CD4-positive, alpha-beta T cell treated with Interleukin-21 for 1 hour (primary cell): ENCODE measurements around the gene MAPK11.

Experiments used
- DNase-seq: peaks from one replicate; pipeline ENCODE4 v3.0.0-alpha.2; 2020

The MAPK11 gene

DNA sequence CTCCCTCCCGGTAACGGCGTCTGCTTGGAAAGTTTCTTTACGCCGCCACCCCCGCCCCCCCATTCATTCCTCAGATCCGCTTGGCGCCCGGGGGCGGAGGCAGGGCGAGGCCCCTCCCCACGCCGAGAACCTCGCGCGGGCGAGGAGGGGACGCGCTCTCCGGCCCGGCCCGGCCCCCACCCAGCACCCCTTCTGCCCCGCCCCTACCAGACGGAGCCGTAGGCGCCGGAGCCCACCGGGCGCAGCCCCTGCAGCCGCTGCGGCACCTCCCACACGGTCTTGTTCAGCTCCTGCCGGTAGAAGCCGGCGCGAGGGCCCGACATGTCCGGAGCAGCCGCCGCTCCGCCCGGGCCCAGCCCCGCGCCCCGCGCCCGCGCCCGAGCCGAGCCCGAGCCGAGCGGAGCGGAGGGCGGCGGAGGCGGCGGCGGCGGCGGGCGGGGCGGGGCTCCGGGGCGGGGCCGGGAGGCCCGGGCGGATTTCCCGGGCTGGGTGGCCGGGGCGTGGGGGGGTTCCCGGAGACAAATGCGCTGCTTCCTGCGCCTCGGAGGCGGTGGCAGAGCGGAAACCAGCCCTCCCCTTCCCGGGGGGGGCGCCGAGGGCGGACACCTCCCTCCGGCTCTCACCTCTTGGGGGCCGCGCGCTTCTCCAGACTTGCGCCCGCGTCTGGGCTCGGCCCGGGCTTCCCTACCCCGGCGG, at the start of gene MAPK11:
Gene MAPK11 (minus strand): TSS at position 411 of the 696 bp plus-strand sequence. CDS start 88 bp downstream, at position 323.
- DNase-seq: peak; percentile 88

DNA sequence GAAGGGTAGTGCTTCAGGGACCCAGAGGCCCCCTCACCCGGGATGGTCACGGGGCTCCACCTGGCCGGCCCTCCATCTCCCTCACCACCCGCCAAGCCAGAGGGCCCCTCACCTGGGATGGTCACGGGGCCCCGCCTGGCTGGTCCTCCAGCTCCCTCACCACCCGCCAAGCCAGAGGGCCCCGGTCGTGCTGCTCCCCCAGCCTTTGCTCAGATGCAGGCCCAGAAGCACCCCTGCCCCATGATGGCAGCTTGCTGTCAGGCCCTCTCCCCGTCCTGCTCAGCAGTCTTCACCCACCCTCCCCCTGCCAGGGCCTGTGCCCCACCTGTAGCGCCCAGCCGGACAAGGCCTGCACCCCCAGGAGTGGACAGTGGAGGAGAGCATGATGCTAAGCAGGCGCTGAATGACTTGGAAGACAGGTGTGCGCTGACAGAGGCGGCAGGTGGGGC, 49.3 kb upstream of the MAPK11 start:
- no peak for DNase-seq

DNA sequence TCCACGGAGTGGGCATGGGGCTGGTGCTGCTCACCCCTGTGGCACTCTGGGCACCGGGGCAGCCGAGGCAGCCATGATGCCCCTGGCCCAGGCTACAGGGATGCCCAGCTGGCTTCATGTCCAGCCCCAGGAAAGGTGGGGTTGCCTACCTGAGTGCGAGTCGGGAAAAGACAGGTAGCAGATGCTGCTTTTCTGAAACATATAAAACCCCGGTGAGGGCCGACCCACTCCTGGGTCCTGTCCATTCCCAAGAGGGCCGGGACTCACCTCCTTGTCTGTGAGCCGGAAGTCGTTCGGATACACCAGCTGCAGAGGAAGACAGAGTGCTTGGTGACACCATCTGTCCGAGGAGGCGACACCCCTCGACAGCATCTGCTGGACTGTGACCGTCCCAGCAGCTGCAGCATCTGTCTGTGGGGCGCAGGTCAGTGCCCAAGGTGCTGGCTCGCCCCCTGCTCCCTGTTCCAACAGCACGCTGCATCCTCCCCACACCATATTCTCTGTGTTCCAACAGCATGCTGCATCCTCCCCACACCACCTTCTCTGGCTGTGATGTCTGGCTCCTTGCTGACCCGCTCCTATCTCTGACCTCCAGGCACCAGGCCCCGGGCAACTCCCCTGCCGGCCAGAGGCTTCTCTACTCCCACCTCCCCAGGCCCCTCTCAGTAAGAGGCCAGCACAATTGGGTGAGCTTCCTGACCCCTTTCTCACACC, 48.7 kb upstream of the MAPK11 start:
- no peak for DNase-seq

DNA sequence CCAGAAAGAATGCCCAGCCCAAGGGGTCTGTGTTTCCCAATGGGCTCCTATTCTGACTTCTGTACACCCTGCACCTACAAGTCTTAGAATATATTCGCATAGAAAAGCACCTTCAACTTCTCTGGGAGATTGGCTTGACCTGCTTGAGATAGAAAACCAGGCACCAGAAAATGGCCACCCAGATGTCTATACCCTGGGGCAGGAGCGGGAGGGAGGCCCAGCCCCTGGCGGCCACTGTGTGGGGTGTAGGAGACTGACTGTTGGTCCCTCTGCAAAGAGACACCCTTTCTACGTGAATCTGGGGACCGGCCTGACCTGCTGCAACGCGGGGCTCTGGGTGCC, 48.1 kb upstream of the MAPK11 start:
- DNase-seq: no peak

DNA sequence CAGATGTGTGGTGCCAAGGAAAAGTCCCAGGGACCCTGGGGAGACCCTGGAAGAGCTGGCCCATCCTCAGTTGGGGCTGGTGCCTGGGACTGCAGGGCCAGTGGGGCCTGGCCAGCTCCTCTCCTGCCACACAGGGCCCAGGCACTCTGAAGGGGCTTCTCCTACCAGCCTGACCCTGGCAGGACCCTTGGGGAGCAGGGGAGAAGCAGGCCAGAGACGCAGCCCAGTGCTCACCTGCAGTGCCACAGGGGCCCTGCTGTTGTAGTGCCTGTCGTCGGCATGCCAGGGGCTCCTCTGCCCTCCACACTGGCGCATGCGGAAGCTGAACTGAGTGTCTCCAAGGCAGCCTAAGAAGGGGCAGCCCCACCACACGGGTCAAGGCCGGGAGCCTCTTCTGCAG, 47.5 kb upstream of the MAPK11 start:
- no peak for DNase-seq

DNA sequence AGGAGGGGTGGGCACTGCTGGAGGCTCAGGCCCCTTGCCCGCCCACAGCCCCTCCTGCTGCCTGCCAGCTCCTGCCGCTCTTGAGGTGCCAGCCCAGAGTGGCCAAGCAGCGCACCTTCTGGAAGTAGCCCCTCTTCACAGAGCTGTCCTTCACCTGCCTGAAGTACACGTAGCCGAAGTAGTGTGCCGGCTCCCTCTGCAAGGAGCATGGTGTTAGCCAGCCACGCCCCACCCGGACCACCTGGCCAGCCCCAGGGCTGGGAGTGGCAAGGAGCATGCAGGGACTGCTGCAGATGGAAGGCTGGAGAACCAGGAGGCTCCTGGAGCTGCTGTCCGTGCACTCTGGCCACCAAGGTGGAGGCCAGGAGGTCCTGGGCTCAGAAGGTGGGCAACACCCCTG, 47.0 kb upstream of the MAPK11 start:
- DNase-seq: no peak

DNA sequence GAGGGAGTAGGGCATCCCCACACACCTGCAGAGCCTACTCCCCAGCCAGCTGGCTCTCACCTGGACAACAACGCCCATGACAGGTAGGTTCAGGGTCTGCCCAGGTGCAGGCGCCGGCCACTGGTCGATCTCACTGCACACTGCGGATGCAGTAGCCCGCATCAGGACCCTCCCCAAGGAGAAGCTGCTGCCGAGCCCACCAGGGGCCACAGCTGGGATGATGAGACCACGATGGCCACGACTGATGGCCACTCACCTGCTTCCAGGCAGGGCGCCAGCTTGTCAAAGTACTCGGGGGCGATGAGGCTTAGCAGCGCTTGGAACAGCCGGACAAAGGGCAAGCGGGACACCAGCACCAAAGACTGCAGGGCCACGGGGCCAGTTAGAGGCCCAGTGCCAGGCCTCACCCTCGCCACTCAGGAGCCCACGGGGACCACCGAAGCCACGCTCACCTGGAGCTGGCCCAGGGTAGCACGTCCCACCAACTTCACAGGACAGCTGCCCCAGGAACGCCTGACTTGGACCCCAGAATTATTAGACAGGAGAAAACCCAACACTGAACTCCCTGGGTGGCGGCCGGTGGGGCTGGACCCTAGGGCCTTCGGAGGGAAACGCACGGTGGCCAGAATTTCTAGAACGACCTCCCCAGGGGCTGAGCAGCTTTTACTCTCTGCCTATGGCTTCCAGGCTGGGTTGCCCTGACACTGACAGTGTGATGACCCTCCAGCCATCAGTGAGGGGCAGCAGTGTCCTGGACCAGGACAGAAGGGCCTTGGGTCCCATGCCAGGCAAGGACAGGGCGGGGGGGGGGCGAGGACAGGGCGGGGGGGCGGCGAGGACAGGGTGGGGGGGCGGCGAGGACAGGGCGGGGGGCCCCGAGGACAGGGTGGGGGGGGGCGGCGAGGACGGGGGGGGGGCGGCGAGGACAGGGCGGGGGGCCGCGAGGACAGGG, 46.2 kb upstream of the MAPK11 start:
- no peak for DNase-seq

DNA sequence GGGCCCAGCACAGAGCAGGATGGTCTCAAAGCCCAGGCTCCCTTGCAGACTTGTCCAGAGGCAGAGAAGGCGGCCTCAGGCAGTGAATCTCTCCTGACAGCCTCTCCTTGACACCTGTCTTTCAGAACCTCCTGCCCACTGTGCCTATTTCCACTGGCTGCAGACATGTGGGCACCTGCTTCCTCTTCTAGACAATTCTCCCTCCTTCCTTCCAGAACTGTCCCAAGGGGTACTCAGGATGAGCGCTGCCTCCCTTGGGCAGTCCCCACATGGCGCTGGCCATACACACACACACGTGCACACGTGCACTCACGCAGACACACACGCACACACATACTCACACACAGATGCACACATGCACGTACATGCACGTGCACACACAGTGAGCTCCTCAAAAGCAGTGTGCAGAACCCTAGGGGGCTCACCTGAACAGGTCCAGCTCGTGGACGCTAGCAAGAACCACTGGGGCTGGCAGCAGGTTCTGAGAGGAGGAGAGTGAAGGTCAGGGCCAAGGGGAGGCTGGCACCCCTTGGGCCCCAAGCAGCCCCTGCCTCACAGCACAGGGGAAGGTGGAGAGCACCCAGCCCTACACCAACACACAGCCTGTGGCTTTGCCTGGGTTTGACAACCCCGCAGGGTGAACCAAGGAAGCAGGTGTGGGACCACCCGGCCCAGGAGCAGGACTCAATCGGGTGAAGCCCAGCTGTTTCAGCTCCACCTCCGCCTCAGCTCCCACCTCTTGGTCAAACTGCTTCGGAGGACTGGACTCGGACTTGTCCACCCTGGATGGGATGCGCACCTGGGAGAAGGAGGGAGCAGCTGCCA, 45.3 kb upstream of the MAPK11 start:
- DNase-seq: no peak

DNA sequence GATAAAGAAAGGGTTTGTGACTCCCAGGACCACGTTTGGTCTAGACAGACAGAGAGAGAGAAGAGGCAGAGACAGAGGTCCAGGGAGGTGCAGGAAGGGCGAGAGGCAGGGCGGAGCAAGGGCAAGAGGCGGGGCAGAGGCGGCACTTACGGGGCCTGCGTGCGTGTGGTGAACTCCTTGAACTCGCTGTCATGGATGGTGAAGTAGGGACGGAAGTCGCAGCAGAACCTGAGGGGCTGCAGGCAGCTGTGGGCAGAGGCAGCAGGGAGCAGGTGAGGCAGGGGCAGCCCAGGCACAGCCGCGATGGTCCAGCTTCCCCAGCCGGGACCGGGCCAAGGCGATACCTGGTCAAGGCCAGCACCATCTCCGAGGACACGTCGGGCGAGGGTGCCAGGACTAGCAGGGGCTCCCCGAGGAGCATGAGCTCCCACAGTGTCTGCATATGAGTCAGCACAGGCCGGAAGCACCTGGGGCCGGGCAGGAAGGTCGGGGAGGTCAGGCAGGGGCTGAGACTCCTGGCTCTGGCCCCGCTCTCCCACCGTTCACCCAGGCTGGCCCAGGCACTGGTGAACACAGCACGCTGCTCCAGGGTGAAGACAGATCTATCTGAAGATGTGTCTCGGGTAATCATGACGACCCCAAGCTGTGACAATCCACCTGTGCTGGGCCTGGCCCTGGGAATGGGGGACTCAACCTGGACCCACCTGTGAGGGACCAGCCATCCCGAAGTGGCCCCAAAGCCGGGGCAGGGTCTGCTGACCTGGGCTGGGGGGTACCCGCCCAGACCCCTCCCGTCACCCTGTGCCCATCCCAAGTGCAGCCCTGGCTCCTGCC, 44.5 kb upstream of the MAPK11 start:
- peak; percentile 76 for DNase-seq

DNA sequence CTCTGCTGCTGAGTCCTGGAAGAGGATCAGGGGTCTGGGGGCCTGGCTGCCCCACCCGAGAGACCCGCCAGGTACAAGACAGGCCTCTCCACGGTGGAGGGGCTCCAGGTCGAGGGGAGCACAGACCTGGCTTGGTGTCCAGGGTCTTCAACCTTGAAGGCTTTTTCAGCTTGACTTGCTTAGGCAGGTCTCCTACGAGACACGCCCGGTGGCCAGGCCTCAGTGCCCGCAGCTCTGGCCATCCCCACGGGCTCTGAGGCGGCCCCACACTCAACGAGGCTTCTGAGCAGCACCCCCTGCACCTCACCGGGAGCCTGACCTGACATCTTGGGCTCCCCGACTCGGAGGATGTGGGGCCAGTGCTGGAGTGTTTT, 43.9 kb upstream of the MAPK11 start:
- DNase-seq: no peak

DNA sequence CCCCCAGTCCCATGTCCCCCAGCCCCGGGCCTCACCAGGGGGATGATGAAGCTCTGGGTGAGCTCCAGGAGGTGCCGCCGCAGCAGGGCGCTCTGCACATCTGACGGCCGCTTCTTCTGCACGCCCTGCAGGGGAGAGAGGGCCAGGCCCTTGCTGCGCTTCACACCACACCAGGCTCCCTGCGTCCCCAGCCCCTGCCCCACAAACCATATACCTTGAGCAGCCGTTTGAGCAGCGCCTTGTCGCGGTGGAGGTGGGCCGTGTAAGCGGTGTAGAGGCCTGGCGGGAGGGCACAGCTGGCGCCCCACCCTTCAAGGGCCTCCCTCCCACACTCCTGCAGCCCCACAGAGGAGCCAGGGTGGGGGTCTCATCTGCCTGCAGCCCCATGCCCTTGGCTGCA, 43.4 kb upstream of the MAPK11 start:
- DNase-seq: no peak

DNA sequence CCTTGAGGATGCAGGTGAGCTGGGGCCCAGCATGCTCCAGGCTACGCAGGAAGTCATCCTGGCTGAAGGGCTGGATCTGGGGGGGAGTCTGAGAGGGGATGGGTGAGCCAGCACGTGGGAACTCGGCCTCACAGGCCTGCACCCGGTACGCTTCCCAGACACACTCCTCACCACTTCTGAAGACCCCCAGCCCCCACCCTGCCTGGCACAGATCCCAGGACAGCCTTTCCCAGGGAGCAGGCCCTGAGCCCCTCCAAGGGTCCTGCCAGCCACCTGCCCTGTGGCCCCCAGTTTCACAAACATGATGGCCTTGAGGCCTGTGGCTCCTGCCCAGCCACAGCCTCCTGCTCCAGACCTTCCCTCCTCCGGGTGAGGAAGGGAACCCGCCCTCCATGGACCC, 42.8 kb upstream of the MAPK11 start:
- DNase-seq: no peak

DNA sequence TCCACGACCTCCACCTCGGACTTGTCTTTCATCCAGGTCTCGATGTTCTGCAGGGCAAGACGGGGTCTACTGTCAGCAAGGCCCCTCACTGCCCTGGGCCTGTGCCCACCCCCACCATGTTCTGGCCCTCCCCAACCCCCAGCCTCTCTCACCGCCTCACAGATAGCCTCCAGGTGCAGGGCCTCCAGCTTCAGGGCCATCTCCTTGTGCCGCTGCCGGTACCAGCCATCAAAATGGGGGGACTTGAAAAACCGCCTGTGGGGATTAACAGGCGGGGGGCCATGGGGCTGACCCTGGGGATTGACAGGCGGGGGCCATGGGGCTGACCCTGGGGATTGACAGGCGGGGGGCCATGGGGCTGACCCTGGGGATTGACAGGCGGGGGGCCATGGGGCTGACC, 42.2 kb upstream of the MAPK11 start:
- no peak for DNase-seq

DNA sequence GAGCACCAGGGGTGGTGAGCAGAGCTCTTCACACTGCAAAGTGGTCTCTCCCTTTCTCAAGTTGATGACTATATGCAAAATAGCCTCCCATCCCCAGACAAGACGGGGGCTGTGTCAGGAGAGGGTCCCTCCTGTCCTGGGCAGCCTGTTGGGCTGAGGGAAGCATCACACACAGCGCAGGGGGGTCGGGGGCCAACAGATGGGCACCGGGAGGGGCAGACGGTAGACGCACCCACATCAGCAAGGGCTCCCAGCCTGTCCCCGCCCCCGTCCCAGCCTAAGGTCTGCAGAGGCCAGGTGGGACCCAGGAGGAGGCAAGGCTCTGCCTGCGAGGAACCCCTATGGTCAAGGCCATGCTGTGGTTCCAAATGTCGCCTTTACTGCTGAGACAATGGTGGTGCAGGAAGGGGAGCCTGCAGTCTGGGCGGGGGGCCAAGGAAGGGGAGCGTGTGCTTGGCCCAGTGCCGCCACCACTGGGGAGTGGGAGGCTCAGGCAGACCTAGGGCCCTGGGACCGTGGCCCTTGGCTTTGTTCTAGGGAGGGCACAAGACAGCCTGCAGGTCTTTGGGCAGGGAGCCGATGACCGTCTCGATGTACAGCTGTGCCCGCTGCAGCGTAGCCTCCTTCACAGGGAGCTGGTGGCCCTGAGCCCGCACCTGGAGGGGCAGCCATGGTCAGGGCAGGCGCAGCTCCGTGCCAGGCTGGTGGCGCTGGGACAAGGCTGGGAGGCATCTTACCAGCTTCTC, 41.6 kb upstream of the MAPK11 start:
- no peak for DNase-seq

DNA sequence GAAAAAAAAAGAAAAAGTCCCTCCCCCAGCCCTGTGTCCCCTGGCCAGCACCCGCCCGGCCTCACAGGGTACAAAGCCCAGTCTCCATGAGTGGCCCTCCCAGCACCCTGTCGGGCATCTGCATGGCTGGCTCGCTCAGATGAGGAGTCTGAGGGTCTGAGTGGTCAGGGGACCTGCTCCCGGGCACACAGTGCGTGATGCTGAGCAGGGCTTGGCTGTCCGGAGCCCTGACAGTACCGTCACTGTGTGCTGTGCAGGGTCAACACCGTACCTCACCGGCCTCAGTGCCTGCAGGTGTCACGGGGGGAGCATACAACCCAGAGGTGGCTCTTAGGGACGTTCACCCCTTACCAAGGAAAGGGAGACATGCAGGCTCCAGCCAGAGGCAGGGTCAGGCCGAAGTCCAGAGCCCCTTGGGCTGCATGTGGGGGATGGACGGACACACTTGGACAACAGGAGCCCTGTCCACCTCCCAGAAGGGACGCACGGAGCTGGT, 40.8 kb upstream of the MAPK11 start:
- DNase-seq: no peak

DNA sequence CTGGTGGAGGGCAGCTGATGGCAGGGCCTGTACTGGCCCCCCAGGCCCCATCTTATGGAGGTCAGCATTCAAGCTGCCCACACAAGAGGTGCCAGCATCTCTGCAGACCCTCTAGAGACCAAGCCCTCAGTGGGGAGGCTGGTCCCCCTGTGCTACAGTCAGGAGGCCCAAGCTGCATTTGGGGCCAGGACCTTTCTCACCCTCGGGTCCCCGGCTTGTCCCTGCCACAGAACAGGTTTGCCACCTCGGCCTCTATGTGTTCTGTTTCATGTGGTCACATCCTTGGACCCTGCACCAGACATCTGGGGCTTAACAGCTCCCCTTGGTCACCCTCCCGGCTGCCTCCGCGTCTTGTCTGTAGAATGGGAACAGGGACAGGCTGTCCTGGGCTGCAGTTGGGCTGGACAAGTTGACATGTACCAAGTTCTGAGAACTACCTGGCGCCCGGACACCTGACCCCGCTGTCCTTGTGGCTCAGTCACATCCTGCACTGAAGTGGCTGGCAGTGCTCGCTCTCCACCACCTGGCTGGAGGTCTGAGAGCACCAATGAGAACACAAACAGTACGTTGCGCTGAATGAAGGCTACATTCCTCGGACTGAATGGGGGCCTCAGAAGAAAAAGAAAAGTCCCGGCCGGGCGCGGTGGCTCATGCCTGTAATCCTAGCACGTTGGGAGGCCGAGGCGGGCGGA, 40.0 kb upstream of the MAPK11 start:
- DNase-seq: no peak

DNA sequence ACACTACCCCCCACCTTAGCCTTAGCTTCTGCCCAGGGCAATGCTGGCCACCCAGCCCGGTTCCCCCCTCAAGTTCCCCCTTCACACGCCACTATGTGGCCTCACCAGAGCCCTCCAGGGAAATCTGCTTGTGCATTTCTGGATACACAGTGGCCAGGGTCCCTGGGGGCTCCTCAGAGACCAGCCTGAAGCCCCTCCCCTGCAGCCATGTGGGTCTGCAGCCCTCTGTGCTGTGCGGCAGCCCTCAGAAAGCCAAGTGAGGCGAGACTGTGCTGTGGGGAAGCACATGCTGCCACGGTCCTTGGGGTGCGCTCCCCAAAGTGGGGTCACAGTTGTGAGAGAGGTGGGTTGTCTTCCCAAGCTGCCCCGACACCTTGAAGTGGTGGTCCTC, 39.4 kb upstream of the MAPK11 start:
- no peak for DNase-seq

DNA sequence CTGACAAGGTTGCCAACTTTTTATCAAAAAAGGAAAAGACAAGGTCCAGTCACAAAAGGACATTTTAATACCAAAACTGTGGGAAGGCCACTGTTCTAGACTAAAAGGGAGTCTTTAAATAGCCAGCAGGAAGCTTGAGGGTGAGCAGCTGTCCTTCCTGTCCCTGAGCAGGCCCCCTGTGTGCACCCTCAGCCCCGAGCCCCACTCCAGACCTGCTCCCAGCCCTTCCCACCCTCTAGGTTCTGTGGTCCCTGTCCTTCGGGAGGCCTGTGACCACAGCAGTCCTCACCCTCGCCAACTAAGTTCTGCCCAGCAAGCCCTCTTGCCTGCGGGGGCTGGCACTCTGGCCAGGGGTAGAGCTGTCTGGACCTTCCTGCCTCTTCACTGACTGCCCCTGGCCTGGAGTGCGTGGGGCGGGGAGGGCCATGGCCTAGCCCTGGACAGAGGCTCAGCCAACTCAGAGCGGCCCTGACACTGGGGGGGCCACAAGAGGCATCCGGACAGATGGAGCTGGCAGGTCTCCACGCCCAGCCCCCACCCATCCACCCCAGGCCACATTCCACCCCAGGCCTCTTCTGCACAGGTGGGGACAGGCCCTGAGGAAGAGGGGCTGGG, 38.9 kb upstream of the MAPK11 start:
- DNase-seq: no peak

DNA sequence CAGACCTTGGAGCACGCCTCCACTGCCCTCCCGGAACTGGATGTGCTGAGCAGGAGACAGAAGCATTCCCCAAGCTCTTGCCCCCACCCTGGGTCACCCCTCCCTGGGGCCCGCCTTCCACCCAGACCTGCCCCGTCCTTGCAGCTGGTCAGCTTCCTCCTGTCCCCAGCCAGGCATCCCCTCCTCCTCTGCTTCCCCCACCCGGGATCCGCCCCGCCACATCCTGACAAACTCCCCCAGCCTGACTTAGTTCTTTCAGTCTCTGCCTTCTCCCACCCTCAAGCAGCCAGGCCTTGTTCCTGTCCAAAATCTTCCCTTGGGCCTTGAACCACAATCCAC, 38.4 kb upstream of the MAPK11 start:
- no peak for DNase-seq
